Measurements from ENCODE around the gene ANXA5.

GRCh38 chr4:121717680-121718237, 21.0 kb upstream of the ANXA5 start:
- no peak for TF ChIP-seq CTCF (conservative IDR thresholded peaks at IDR 0.05)
- no peak for TF ChIP-seq ZFX (IDR thresholded peaks at IDR 0.05)

Measured in C4-2B (cell line).